ENCODE data around the gene ABLIM3. TPM values are rescaled to one million over a fixed set of nuclear protein-coding genes. Genes with fewer than 3 reads are reported as not detected.
A peak's percentile ranks its signal among the peaks of the same experiment; 100 is the strongest.

ABLIM3 gene
- total RNA-seq, 4 donors from 2014 or later, result 10.5 to 30.4 (median 22.3) TPM

GRCh38 chr5:149298163-149298562 is 156.9 kb downstream of the ABLIM3 start:
- H3K36me3 ChIP-seq, result no peaks in the 10 kb centered on the region
- H3K27me3 ChIP-seq, result no peaks in the 10 kb centered on the region
- peaks cover 0 to 4% of the 10 kb centered on the region in 2 donors for H3K4me1 ChIP-seq
- no peak overlapping the region for H3K4me3 ChIP-seq (replicated peaks in 1 of 3)
- TF ChIP-seq POLR2A (IDR thresholded peaks at IDR 0.05) (no peak), CTCF (IDR thresholded peaks at IDR 0.05) (no peak)
- H3K9me3 ChIP-seq, result no peaks in the 10 kb centered on the region
- no peak for DNase-seq
- WGBS, 2 donors, result 64 to 69% methylated on average over 1 of the region's 1 CpG
- peak overlapping the region in 1 of 3 donors; percentile 17 for H3K27ac ChIP-seq
- intact Hi-C loops (cut with DNase I), result no loop called here

GRCh38 chr5:149298842-149299404 is 157.6 kb downstream of the ABLIM3 start:
- H3K4me1 ChIP-seq, result peaks cover 0 to 4% of the 10 kb centered on the region in 2 donors
- WGBS, 2 donors, result 58 to 67% methylated on average over 9 to 11 of the region's 11 CpGs
- no peaks in the 10 kb centered on the region for H3K27me3 ChIP-seq
- H3K36me3 ChIP-seq, result no peaks in the 10 kb centered on the region
- no peak overlapping the region for H3K4me3 ChIP-seq (replicated peaks in 1 of 3)
- no peak for TF ChIP-seq POLR2A (IDR thresholded peaks at IDR 0.05)
- TF ChIP-seq CTCF (IDR thresholded peaks at IDR 0.05), result no peak
- peak overlapping the region in 2 of 3 donors; percentile 17 to 46 for H3K27ac ChIP-seq
- peak in 1 of 2 donors; percentile 27 for DNase-seq
- H3K9me3 ChIP-seq, result no peaks in the 10 kb centered on the region
- intact Hi-C loops (cut with DNase I), result no loop called here

GRCh38 chr5:149299451-149300054 is 158.3 kb downstream of the ABLIM3 start:
- H3K27ac ChIP-seq, result peak overlapping the region in 1 of 3 donors; percentile 46
- 58 to 59% methylated on average over 6 to 14 of the region's 14 CpGs for WGBS, 2 donors
- TF ChIP-seq POLR2A (IDR thresholded peaks at IDR 0.05) (no peak), CTCF (IDR thresholded peaks at IDR 0.05) (no peak)

GRCh38 chr5:149300441-149300840 is 159.1 kb downstream of the ABLIM3 start:
- intact Hi-C loops (cut with DNase I), result no loop called here
- 86 to 94% methylated on average over 6 of the region's 6 CpGs for WGBS, 2 donors
- H3K27ac ChIP-seq, result no peak overlapping the region
- TF ChIP-seq POLR2A (IDR thresholded peaks at IDR 0.05) (no peak), CTCF (IDR thresholded peaks at IDR 0.05) (no peak)
- no peaks in the 10 kb centered on the region for H3K36me3 ChIP-seq
- no peaks in the 10 kb centered on the region for H3K27me3 ChIP-seq
- no peak for DNase-seq
- peaks cover 0 to 1% of the 10 kb centered on the region in 2 donors for H3K4me1 ChIP-seq
- no peak overlapping the region for H3K4me3 ChIP-seq (replicated peaks in 1 of 3)
- H3K9me3 ChIP-seq, result no peaks in the 10 kb centered on the region

More at GRCh38 chr5:149299451-149300054, 158.3 kb downstream of the ABLIM3 start:
- no peaks in the 10 kb centered on the region for H3K9me3 ChIP-seq
- H3K27me3 ChIP-seq, result no peaks in the 10 kb centered on the region
- intact Hi-C loops (cut with DNase I), result no loop called here
- no peaks in the 10 kb centered on the region for H3K36me3 ChIP-seq
- no peak for DNase-seq
- no peak overlapping the region for H3K4me3 ChIP-seq (replicated peaks in 1 of 3)
- peaks cover 0 to 4% of the 10 kb centered on the region in 2 donors for H3K4me1 ChIP-seq

GRCh38 chr5:149301049-149301743 is 159.9 kb downstream of the ABLIM3 start:
- WGBS, 2 donors, result 83 to 96% methylated on average over 13 of the region's 13 CpGs
- no peak overlapping the region for H3K27ac ChIP-seq
- no peak for DNase-seq
- H3K36me3 ChIP-seq, result no peaks in the 10 kb centered on the region
- intact Hi-C loops (cut with DNase I), result no loop called here
- H3K9me3 ChIP-seq, result no peaks in the 10 kb centered on the region
- H3K4me3 ChIP-seq (replicated peaks in 1 of 3), result no peak overlapping the region
- TF ChIP-seq CTCF (IDR thresholded peaks at IDR 0.05) (no peak), POLR2A (IDR thresholded peaks at IDR 0.05) (no peak)
- no peaks in the 10 kb centered on the region for H3K4me1 ChIP-seq
- H3K27me3 ChIP-seq, result no peaks in the 10 kb centered on the region

Data from thyroid gland (tissue), 4 donors.